HepG2 (cell line): ENCODE results near the gene SNAPC3. TPM values are rescaled to one million over a fixed set of nuclear protein-coding genes. Genes with fewer than 3 reads are reported as not detected.

ENCODE experiments used
- EED ChIP-seq: sonication (generic); formaldehyde crosslinking; IDR thresholded peaks from 2 replicates; pipeline ENCODE4 v1.5.0; 2020; ENCODE audit warnings: mild to moderate bottlenecking, missing genetic modification reagents
- FOXA1 ChIP-seq, 2 experiments: fragments of 450-650 bp in 1 of 2; sonication (generic) in 1 of 2; formaldehyde crosslinking in 1 of 2; IDR thresholded peaks; 2 replicates each; pipeline versions ENCODE4 v1.4.0 to v1.6.1; 2016 to 2020; ENCODE audit warnings: missing genetic modification reagents in 1 of 2
- HOXA5 ChIP-seq: sonication (generic); formaldehyde crosslinking; IDR thresholded peaks from 2 replicates; pipeline ENCODE4 v1.4.0; 2020; ENCODE audit warnings: missing genetic modification reagents
- HOXA9 ChIP-seq: sonication (generic); formaldehyde crosslinking; IDR thresholded peaks from 2 replicates; pipeline ENCODE4 v1.8.1; 2022; ENCODE audit warnings: missing genetic modification reagents, mild to moderate bottlenecking, moderate library complexity, borderline replicate concordance
- JDP2 ChIP-seq: sonication (generic); formaldehyde crosslinking; IDR thresholded peaks from 2 replicates; pipeline ENCODE4 v1.8.1; 2022; ENCODE audit warnings: missing genetic modification reagents, borderline replicate concordance
- KDM1A ChIP-seq: IDR thresholded peaks from 2 replicates; pipeline ENCODE4 v1.6.1; 2016; ENCODE audit warnings: missing compliant biosample characterization
- KDM5A ChIP-seq: fragments of 200-600 bp; sonication (generic); IDR thresholded peaks from 2 replicates; pipeline ENCODE4 v1.7.0; 2018; ENCODE audit warnings: antibody characterized with exemption, mild to moderate bottlenecking, low read length, borderline replicate concordance
- MED1 ChIP-seq: sonication (generic); formaldehyde crosslinking; IDR thresholded peaks from 2 replicates; pipeline ENCODE4 v1.4.0; 2020; ENCODE audit warnings: missing genetic modification reagents
- MTF1 ChIP-seq: sonication (generic); formaldehyde crosslinking; IDR thresholded peaks from 2 replicates; pipeline ENCODE4 v1.5.0; 2020; ENCODE audit warnings: missing genetic modification reagents
- NR2F2 ChIP-seq: IDR thresholded peaks from 2 replicates; pipeline ENCODE4 v1.6.1; 2012; ENCODE audit warnings: low read depth, inconsistent platforms, borderline replicate concordance
- RAD21 ChIP-seq: fragments of 450-650 bp; formaldehyde crosslinking; IDR thresholded peaks from 2 replicates; pipeline ENCODE4 v1.5.0; 2020; ENCODE audit warnings: mild to moderate bottlenecking
- SNAPC2 ChIP-seq: sonication (generic); formaldehyde crosslinking; IDR thresholded peaks from 2 replicates; pipeline ENCODE4 v1.8.1; 2022; ENCODE audit warnings: mild to moderate bottlenecking, missing genetic modification reagents
- TCF7 ChIP-seq: sonication (generic); IDR thresholded peaks from 2 replicates; pipeline ENCODE4 v1.6.1; 2016; ENCODE audit warnings: antibody characterized with exemption, low read depth
- ZNF282 ChIP-seq: fragments of 450-650 bp; IDR thresholded peaks from 2 replicates; pipeline ENCODE4 v1.6.1; 2018; ENCODE audit not compliant: partially characterized antibody
- ZNF567 ChIP-seq: sonication (generic); formaldehyde crosslinking; IDR thresholded peaks from 2 replicates; pipeline ENCODE4 v1.8.1; 2023; ENCODE audit warnings: mild to moderate bottlenecking, missing genetic modification reagents, borderline replicate concordance
- ZNF761 ChIP-seq: sonication (generic); formaldehyde crosslinking; conservative IDR thresholded peaks from 2 replicates; pipeline ENCODE4 v1.4.0; 2020; ENCODE audit warnings: mild to moderate bottlenecking, missing genetic modification reagents
- ZNF768 ChIP-seq: sonication (generic); formaldehyde crosslinking; IDR thresholded peaks from 2 replicates; pipeline ENCODE4 v1.4.0; 2020; ENCODE audit warnings: missing genetic modification reagents
- polyA plus RNA-seq, 8 experiments: library from polyadenylated mRNA; depleted of rRNA in 3 of 8; stranded (reverse) in 7 of 8; unstranded in 1 of 8; fragments of >200 nt; fragmentation: Illumina TruSeq in 4 of 8; extraction: Trizol in 4 of 8; gene quantifications; 2 replicates each; pipeline versions ENCODE4 v1.2.1 to v1.2.3, GENCODE V29; 2011 to 2016; ENCODE audit warnings: low read depth in 4 of 8, missing spikeins in 1 of 8, mixed read lengths in 1 of 8; ENCODE audit not compliant: insufficient read depth in 1 of 8
- total RNA-seq, 5 experiments: library from RNA; depleted of rRNA; stranded (reverse); fragments of >200 nt; fragmentation: Illumina TruSeq; extraction: Trizol; gene quantifications; 2 replicates each; pipeline ENCODE4 v1.2.3, GENCODE V29; 2016; ENCODE audit warnings: low read depth in 1 of 5
- TF ChIP-seq, protein P1 (sequence below), 2 experiments: IDR thresholded peaks; 2 replicates each; pipeline ENCODE4 v1.6.1; 2011 to 2012; ENCODE audit warnings: low read length in 2 of 2, borderline replicate concordance in 1 of 2, low read depth in 1 of 2, mild to moderate bottlenecking in 1 of 2, moderate library complexity in 1 of 2
- TF ChIP-seq, protein P2 (sequence below): sonication (generic); formaldehyde crosslinking; IDR thresholded peaks from 2 replicates; pipeline ENCODE4 v1.8.1; 2023; ENCODE audit warnings: mild to moderate bottlenecking, missing genetic modification reagents
- TF ChIP-seq, protein P3 (sequence below): sonication (generic); formaldehyde crosslinking; conservative IDR thresholded peaks from 2 replicates; pipeline ENCODE4 v1.8.0; 2022; ENCODE audit warnings: missing genetic modification reagents
- TF ChIP-seq, protein P4 (sequence below): sonication (generic); formaldehyde crosslinking; IDR thresholded peaks from 2 replicates; pipeline ENCODE4 v1.5.1; 2020; ENCODE audit warnings: mild to moderate bottlenecking, moderate library complexity, missing genetic modification reagents

The SNAPC3 gene
- total and polyA plus RNA-seq, 2 of the 13 experiments (the other 11 are each of a cell fraction or from before 2014, with no cell fraction given): 25.6 to 26.0 TPM

DNA sequence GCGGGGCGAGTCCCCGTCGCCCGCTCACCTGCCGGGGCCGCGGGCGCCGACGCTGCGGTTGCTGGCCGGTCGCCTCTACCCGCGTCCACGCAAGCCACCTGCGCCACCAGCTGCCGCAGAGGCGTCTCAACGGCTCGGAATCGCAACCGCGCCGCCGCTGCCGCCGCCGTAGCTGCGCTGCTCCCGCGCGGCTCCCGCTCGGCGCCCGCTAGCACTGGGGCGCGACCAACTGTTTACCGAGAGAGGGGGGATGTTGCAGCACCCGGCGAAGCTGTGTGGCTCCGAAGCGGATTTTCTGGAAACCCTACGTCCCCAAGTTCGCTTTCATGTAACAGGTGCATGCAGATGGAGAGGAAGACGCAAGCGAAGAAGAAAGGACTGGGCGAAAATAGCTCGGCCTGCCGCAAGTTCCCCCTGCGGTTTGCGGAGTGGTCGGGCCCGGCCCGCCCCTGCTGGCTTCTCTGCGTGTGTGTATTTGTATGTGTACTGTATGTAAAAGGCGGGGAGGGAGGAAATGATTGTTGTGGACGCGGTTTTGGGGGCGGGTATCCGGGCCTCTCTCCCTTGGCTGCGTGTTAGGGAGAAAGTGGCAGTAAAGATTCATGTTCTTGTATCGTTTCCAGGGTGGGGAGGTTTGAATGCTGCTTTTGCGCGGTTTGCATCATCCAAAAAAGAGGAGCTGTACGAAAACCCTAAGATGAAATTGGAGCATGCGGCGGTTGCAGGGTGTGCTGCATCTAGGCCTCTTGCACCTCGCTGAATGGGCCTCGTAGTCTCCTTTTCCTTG lies 88.3 kb downstream of the SNAPC3 start, which contains the start of gene PSIP1 (continued):
- TF ChIP-seq ZNF567 (CRISPR knock-in tag) (no peak), KDM5A (peak; percentile 30; the same call in 1 of the 2 replicates), SNAPC2 (CRISPR knock-in tag) (no peak), HOXA5 (CRISPR knock-in tag) (0 out of 2 replicates have a peak, but pooled peaks have one; percentile 28), EED (CRISPR knock-in tag) (no peak), ZNF761 (no peak), ZNF768 (CRISPR knock-in tag) (peak; percentile 57; the same call in 1 of the 2 replicates), KDM1A (CRISPR knock-in tag) (no peak), FOXA1 (IDR thresholded peaks at IDR 0.05) (no peak), FOXA1 (CRISPR knock-in tag; IDR thresholded peaks at IDR 0.05) (no peak), TCF7 (no peak), RAD21 (CRISPR knock-in tag) (peak; percentile 28; the same call in 1 of the 2 replicates), NR2F2 (0 out of 2 replicates have a peak, but pooled peaks have one; percentile 26), ZNF282 (no peak), JDP2 (no peak), HOXA9 (CRISPR knock-in tag) (no peak), MED1 (CRISPR knock-in tag) (0 out of 2 replicates have a peak, but pooled peaks have one; percentile 10), MTF1 (CRISPR knock-in tag) (no peak)
- TF ChIP-seq, protein P1, sequence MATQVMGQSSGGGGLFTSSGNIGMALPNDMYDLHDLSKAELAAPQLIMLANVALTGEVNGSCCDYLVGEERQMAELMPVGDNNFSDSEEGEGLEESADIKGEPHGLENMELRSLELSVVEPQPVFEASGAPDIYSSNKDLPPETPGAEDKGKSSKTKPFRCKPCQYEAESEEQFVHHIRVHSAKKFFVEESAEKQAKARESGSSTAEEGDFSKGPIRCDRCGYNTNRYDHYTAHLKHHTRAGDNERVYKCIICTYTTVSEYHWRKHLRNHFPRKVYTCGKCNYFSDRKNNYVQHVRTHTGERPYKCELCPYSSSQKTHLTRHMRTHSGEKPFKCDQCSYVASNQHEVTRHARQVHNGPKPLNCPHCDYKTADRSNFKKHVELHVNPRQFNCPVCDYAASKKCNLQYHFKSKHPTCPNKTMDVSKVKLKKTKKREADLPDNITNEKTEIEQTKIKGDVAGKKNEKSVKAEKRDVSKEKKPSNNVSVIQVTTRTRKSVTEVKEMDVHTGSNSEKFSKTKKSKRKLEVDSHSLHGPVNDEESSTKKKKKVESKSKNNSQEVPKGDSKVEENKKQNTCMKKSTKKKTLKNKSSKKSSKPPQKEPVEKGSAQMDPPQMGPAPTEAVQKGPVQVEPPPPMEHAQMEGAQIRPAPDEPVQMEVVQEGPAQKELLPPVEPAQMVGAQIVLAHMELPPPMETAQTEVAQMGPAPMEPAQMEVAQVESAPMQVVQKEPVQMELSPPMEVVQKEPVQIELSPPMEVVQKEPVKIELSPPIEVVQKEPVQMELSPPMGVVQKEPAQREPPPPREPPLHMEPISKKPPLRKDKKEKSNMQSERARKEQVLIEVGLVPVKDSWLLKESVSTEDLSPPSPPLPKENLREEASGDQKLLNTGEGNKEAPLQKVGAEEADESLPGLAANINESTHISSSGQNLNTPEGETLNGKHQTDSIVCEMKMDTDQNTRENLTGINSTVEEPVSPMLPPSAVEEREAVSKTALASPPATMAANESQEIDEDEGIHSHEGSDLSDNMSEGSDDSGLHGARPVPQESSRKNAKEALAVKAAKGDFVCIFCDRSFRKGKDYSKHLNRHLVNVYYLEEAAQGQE (IDR thresholded peaks at IDR 0.05; ENCODE audit: borderline replicate concordance in 1 of 2, low read depth in 1 of 2, low read length in 2 of 2): peak in 1 of 2 experiments; percentile 58; a peak in 1 of 4 replicates
- TF ChIP-seq, protein P2, sequence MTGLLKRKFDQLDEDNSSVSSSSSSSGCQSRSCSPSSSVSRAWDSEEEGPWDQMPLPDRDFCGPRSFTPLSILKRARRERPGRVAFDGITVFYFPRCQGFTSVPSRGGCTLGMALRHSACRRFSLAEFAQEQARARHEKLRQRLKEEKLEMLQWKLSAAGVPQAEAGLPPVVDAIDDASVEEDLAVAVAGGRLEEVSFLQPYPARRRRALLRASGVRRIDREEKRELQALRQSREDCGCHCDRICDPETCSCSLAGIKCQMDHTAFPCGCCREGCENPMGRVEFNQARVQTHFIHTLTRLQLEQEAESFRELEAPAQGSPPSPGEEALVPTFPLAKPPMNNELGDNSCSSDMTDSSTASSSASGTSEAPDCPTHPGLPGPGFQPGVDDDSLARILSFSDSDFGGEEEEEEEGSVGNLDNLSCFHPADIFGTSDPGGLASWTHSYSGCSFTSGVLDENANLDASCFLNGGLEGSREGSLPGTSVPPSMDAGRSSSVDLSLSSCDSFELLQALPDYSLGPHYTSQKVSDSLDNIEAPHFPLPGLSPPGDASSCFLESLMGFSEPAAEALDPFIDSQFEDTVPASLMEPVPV (CRISPR knock-in tag): peak; percentile 31; the same call in 1 of the 2 replicates
- TF ChIP-seq, protein P3, sequence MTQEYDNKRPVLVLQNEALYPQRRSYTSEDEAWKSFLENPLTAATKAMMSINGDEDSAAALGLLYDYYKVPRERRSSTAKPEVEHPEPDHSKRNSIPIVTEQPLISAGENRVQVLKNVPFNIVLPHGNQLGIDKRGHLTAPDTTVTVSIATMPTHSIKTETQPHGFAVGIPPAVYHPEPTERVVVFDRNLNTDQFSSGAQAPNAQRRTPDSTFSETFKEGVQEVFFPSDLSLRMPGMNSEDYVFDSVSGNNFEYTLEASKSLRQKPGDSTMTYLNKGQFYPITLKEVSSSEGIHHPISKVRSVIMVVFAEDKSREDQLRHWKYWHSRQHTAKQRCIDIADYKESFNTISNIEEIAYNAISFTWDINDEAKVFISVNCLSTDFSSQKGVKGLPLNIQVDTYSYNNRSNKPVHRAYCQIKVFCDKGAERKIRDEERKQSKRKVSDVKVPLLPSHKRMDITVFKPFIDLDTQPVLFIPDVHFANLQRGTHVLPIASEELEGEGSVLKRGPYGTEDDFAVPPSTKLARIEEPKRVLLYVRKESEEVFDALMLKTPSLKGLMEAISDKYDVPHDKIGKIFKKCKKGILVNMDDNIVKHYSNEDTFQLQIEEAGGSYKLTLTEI (CRISPR knock-in tag): no peak
- TF ChIP-seq, protein P4, sequence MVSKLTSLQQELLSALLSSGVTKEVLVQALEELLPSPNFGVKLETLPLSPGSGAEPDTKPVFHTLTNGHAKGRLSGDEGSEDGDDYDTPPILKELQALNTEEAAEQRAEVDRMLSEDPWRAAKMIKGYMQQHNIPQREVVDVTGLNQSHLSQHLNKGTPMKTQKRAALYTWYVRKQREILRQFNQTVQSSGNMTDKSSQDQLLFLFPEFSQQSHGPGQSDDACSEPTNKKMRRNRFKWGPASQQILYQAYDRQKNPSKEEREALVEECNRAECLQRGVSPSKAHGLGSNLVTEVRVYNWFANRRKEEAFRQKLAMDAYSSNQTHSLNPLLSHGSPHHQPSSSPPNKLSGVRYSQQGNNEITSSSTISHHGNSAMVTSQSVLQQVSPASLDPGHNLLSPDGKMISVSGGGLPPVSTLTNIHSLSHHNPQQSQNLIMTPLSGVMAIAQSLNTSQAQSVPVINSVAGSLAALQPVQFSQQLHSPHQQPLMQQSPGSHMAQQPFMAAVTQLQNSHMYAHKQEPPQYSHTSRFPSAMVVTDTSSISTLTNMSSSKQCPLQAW (CRISPR knock-in tag): peak; percentile 78
